GM23248 (cell line): ENCODE results near the gene PA2G4. TPM values are rescaled to one million over a fixed set of nuclear protein-coding genes. Genes with fewer than 3 reads are reported as not detected.

Experiments
- DNase-seq: peaks from one replicate; pipeline ENCODE4 v3.0.0-alpha.2; 2015
- H2AFZ ChIP-seq: fragments of 200-600 bp; sonication (generic); 2 replicates; pipeline ENCODE4 v1.6.1; 2016; ENCODE audit warnings: antibody characterized with exemption
- H3F3A ChIP-seq: fragments of 200-600 bp; sonication (generic); 2 replicates; pipeline ENCODE4 v1.6.1; 2016; ENCODE audit warnings: mild to moderate bottlenecking, antibody characterized with exemption, mixed run types; ENCODE audit not compliant: insufficient read depth
- H3K27ac ChIP-seq: fragments of 200-600 bp; sonication (generic); 2 replicates; pipeline ENCODE4 v1.5.1; 2016; ENCODE audit warnings: mild to moderate bottlenecking
- H3K27me3 ChIP-seq: fragments of 200-600 bp; sonication (generic); replicated peaks from 2 replicates; pipeline ENCODE4 v1.6.1; 2016; ENCODE audit warnings: mild to moderate bottlenecking; ENCODE audit not compliant: insufficient read depth
- H3K36me3 ChIP-seq: fragments of 200-600 bp; sonication (generic); 2 replicates; pipeline ENCODE4 v1.6.1; 2016; ENCODE audit warnings: low read depth, mild to moderate bottlenecking
- H3K4me1 ChIP-seq: fragments of 200-600 bp; sonication (generic); 2 replicates; pipeline ENCODE4 v1.6.1; 2016; ENCODE audit warnings: mild to moderate bottlenecking; ENCODE audit not compliant: insufficient read depth
- H3K4me2 ChIP-seq: fragments of 200-600 bp; sonication (generic); one replicate; pipeline ENCODE4 v1.6.1; 2016; ENCODE audit warnings: mild to moderate bottlenecking; ENCODE audit not compliant: unreplicated experiment
- H3K4me3 ChIP-seq: fragments of 200-600 bp; sonication (generic); 2 replicates; pipeline ENCODE4 v1.5.1; 2016; ENCODE audit warnings: mild to moderate bottlenecking
- H3K79me2 ChIP-seq: fragments of 200-600 bp; sonication (generic); 2 replicates; pipeline ENCODE4 v1.6.1; 2016; ENCODE audit warnings: mild to moderate bottlenecking; ENCODE audit not compliant: insufficient read depth
- H3K9ac ChIP-seq: fragments of 200-600 bp; sonication (generic); 2 replicates; pipeline ENCODE4 v1.6.1; 2016; ENCODE audit warnings: mild to moderate bottlenecking
- H3K9me2 ChIP-seq: fragments of 200-600 bp; sonication (generic); 2 replicates; pipeline ENCODE4 v1.6.1; 2016; ENCODE audit warnings: mixed run types, mild to moderate bottlenecking, moderate library complexity; ENCODE audit not compliant: insufficient read depth
- H3K9me3 ChIP-seq: fragments of 200-600 bp; sonication (generic); one replicate; pipeline ENCODE4 v1.6.1; 2017; ENCODE audit warnings: low read depth
- H4K20me1 ChIP-seq: fragments of 200-600 bp; sonication (generic); 2 replicates; pipeline ENCODE4 v1.6.0; 2016; ENCODE audit not compliant: insufficient read depth
- EZH2 ChIP-seq: fragments of 200-600 bp; sonication (generic); IDR thresholded peaks from 2 replicates; pipeline ENCODE4 v1.6.1; 2018; ENCODE audit warnings: antibody characterized with exemption, mild to moderate bottlenecking; ENCODE audit not compliant: insufficient read depth, poor library complexity, severe bottlenecking
- EZH2phosphoT487 ChIP-seq: fragments of 200-600 bp; sonication (generic); IDR thresholded peaks from 2 replicates; pipeline ENCODE4 v1.6.1; 2018; ENCODE audit warnings: antibody characterized with exemption, moderate library complexity, mild to moderate bottlenecking, low read depth; ENCODE audit not compliant: insufficient read depth
- WGBS, 2 experiments: methylation state at CpG; one replicate each; pipeline ENCODE4 v1.1.6; 2015 to 2017; ENCODE audit warnings: low lambda C conversion rate in 2 of 2, low coverage in 1 of 2; ENCODE audit errors: missing lambda C conversion rate in 2 of 2; 5-methylcytosine and 5-hydroxymethylcytosine counted together
- in situ Hi-C: fragments of 300-500 bp; cut with MboI; formaldehyde crosslinking; loops from 2 replicates; pipeline ENCODE4 v1.15.0; 2020
- polyA plus RNA-seq: library from polyadenylated mRNA; unstranded; fragments of >200 nt; fragmentation: Nextera tagmentation; extraction: Ambion mirVana; gene quantifications from 2 replicates; pipeline ENCODE4 v1.2.1, GENCODE V29; 2016
- total RNA-seq: library from RNA; depleted of rRNA; stranded (reverse); fragments of >200 nt; shearing (Covaris generic); gene quantifications from 2 replicates; pipeline ENCODE4 v1.2.3, GENCODE V29; 2014

PA2G4 gene
- total and polyA plus RNA-seq, 2 experiments from 2014 or later: 120 to 152 TPM

DNA sequence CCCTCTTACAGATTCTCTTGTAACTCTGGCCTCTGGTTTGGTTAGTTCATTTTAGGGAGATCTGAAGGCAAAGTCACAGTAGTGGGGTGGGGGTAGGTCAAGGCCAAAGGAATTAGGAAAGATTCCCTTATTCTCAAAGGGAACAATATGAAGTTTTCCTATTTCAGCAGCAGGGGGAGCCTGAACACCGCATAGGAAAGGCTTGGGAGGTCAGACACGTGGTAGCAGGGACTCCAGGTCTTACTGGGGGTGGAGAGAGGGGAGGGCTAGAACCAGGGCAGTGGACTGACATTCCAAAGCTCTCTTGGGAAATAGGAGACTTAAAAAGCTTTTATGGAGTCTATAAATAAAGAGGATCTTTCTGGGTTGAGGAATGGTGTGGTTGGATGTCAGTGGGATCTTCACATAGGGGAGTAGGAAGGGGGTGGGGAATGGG lies 15.0 kb downstream of the PA2G4 start:
- peaks cover 37% of the 10 kb centered on the region for H3F3A ChIP-seq
- H3K4me3 ChIP-seq: peak overlapping the region; percentile 98

DNA sequence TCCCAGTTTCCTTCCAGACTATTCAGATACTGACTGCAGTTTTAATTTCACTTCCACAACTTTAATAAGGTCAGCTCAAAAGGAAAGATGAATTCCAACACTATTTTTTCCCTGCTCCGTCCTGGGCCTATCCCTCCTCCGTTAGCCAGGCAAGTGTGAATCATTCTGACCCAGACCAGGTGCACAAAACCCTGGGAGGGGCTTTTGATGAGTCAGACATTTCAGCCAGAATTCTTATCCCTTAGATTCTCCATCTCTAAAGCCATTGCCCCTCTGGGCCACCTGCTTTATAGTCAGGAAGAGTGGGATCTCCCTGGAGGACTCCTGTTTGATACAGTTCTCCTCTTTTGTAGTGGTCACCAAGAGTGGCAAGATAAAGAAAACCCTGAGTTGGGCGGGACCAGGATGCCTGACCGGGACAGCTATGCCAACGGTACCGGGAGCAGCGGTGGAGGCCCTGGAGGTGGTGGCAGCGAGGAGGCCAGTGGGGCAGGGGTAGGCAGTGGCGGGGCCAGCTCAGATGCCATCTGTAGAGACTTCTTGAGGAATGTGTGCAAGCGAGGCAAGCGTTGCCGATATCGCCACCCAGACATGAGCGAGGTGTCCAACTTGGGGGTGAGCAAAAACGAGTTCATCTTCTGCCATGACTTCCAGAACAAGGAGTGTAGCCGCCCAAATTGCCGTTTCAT lies 15.9 kb downstream of the PA2G4 start:
- H3K9ac ChIP-seq: peak overlapping the region; percentile 75; the same call in 1 of the 2 replicates

More for the DNA sequence above, 15.0 kb downstream of the PA2G4 start:
- Histone ChIP-seq H3K27ac (peak overlapping the region; percentile 68), H3K4me2 (peak overlapping the region; percentile 83), H2AFZ (peak overlapping the region; percentile 14; the same call in 1 of the 2 replicates), H4K20me1 (no peaks in the 10 kb centered on the region), H3K79me2 (peaks cover 29% of the 10 kb centered on the region), H3K9ac (peak overlapping the region; percentile 75), H3K9me3 (no peaks in the 10 kb centered on the region), H3K4me1 (peaks cover 18% of the 10 kb centered on the region), H3K36me3 (no peaks in the 10 kb centered on the region; the same call in 1 of the 2 replicates), H3K9me2 (no peaks in the 10 kb centered on the region), H3K27me3 (no peaks in the 10 kb centered on the region)
- peak; percentile 93 for DNase-seq
- 0 to 2% methylated on average over 2 of the region's 2 CpGs for WGBS, 2 experiments
- TF ChIP-seq EZH2phosphoT487 (no peak), EZH2 (no peak)
- in situ Hi-C loops: no loop called here

DNA sequence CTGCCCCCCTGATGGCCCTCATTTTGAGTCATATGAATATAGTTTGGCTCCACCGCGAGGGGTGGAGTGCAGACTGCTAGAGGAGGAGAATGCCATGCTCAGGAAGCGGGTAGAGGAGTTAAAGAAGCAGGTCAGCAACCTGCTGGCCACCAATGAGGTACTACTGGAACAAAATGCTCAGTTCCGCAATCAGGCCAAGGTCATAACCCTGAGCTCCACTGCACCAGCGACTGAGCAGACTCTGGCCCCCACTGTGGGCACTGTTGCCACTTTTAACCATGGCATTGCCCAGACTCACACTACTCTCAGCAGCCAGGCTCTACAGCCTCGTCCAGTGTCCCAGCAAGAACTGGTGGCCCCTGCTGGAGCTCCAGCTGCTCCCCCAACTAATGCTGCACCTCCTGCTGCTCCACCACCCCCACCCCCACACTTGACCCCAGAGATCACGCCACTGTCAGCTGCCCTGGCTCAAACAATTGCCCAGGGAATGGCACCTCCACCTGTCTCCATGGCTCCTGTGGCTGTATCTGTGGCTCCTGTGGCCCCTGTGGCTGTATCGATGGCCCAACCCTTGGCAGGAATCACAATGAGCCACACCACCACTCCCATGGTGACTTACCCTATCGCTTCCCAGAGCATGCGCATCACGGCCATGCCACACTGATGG lies 17.0 kb downstream of the PA2G4 start:
- Histone ChIP-seq H3K4me2 (no peak overlapping the region), H2AFZ (no peak overlapping the region), H3K27me3 (no peaks in the 10 kb centered on the region), H4K20me1 (no peaks in the 10 kb centered on the region), H3K9me2 (no peaks in the 10 kb centered on the region), H3K27ac (no peak overlapping the region), H3F3A (peaks cover 38% of the 10 kb centered on the region), H3K4me1 (peaks cover 16% of the 10 kb centered on the region), H3K79me2 (peaks cover 43% of the 10 kb centered on the region), H3K9ac (no peak overlapping the region), H3K36me3 (no peaks in the 10 kb centered on the region; the same call in 1 of the 2 replicates), H3K9me3 (no peaks in the 10 kb centered on the region), H3K4me3 (no peak overlapping the region)
- DNase-seq: no peak
- 86 to 92% methylated on average over 11 of the region's 11 CpGs for WGBS, 2 experiments
- in situ Hi-C loops: no loop called here
- TF ChIP-seq EZH2phosphoT487 (no peak), EZH2 (no peak)

More for the DNA sequence above, 15.9 kb downstream of the PA2G4 start:
- no peak for DNase-seq
- in situ Hi-C loops: no loop called here
- H4K20me1 ChIP-seq: no peaks in the 10 kb centered on the region
- no peak overlapping the region for H3K4me3 ChIP-seq
- H3K9me2 ChIP-seq: no peaks in the 10 kb centered on the region
- H3K36me3 ChIP-seq: no peaks in the 10 kb centered on the region; the same call in 1 of the 2 replicates
- 83% methylated on average over 16 to 17 of the region's 17 CpGs for WGBS, 2 experiments
- no peak overlapping the region for H2AFZ ChIP-seq
- no peaks in the 10 kb centered on the region for H3K27me3 ChIP-seq
- no peak overlapping the region for H3K4me2 ChIP-seq
- H3K9me3 ChIP-seq: no peaks in the 10 kb centered on the region
- peaks cover 14% of the 10 kb centered on the region for H3K4me1 ChIP-seq
- peaks cover 37% of the 10 kb centered on the region for H3F3A ChIP-seq
- H3K27ac ChIP-seq: no peak overlapping the region
- TF ChIP-seq EZH2 (no peak), EZH2phosphoT487 (no peak)
- H3K79me2 ChIP-seq: peaks cover 36% of the 10 kb centered on the region

DNA sequence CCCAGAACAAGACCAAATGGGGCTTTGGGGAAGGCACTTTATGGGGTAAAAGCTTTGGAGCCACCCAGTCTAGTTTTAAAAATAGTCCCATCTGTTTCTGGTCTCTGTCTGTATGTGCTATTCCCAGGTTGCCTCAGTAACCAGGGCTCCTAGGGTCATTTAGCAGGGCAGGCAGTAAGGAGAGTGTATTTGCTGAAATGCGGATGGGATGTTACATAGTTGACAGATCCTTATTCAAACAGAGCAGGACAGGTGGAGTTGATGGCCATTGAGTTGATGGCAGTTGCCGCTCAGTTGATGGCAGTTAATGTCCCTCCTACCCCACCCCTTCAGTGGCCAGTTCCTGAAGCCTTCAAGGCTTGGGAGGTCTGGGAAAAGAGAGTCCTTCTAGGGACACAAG lies 18.3 kb downstream of the PA2G4 start:
- Histone ChIP-seq H4K20me1 (no peaks in the 10 kb centered on the region), H3K9ac (no peak overlapping the region), H3K9me3 (no peaks in the 10 kb centered on the region), H3K4me3 (no peak overlapping the region), H3K4me2 (no peak overlapping the region), H2AFZ (no peak overlapping the region), H3K9me2 (no peaks in the 10 kb centered on the region), H3K27me3 (no peaks in the 10 kb centered on the region), H3F3A (peaks cover 42% of the 10 kb centered on the region), H3K27ac (no peak overlapping the region), H3K4me1 (peaks cover 28% of the 10 kb centered on the region), H3K79me2 (peaks cover 40% of the 10 kb centered on the region), H3K36me3 (no peaks in the 10 kb centered on the region)
- no peak for DNase-seq
- 80 to 87% methylated on average over 2 of the region's 2 CpGs for WGBS, 2 experiments
- in situ Hi-C loops: no loop called here
- TF ChIP-seq EZH2 (no peak), EZH2phosphoT487 (no peak)
